Mesothelial cell of epicardium (in vitro differentiated cells): Measurements from ENCODE around the gene MAPRE3. TPM values are rescaled to one million over a fixed set of nuclear protein-coding genes. Genes with fewer than 3 reads are reported as not detected.

Experiments used
- DNase-seq, 2 experiments: peaks; one replicate each; pipeline ENCODE4 v3.0.0; 2021; ENCODE audit warnings: low spot score in 2 of 2; ENCODE audit not compliant: unreplicated experiment in 2 of 2
- H3K27ac Mint-ChIP-seq: 2 replicates; pipeline ENCODE4 v1.8.0; 2021; ENCODE audit warnings: mixed read lengths
- H3K27me3 Mint-ChIP-seq: 2 replicates; pipeline ENCODE4 v1.8.0; 2021; ENCODE audit warnings: low read depth, mixed read lengths
- H3K36me3 Mint-ChIP-seq: 2 replicates; pipeline ENCODE4 v1.8.0; 2021; ENCODE audit warnings: mixed read lengths
- H3K4me1 Mint-ChIP-seq: 2 replicates; pipeline ENCODE4 v1.8.0; 2021; ENCODE audit warnings: mixed read lengths
- H3K4me3 Mint-ChIP-seq: 2 replicates; pipeline ENCODE4 v1.8.0; 2021; ENCODE audit warnings: mild to moderate bottlenecking, moderate library complexity, mixed read lengths
- H3K9me3 Mint-ChIP-seq: 2 replicates; pipeline ENCODE4 v1.8.0; 2021; ENCODE audit warnings: mixed read lengths
- total RNA-seq: library from RNA; stranded (reverse); gene quantifications from 3 replicates; pipeline ENCODE4 v1.2.1, GENCODE V29; 2021
- TF ChIP-seq, protein P1 (sequence below): fragments of 200-600 bp; sonication (generic); IDR thresholded peaks from one replicate; pipeline ENCODE4 v1.5.0; 2021; ENCODE audit warnings: antibody characterized with exemption; ENCODE audit not compliant: unreplicated experiment

MAPRE3 gene
- total RNA-seq, 1 donor from 2014 or later: 14.8 TPM

DNA sequence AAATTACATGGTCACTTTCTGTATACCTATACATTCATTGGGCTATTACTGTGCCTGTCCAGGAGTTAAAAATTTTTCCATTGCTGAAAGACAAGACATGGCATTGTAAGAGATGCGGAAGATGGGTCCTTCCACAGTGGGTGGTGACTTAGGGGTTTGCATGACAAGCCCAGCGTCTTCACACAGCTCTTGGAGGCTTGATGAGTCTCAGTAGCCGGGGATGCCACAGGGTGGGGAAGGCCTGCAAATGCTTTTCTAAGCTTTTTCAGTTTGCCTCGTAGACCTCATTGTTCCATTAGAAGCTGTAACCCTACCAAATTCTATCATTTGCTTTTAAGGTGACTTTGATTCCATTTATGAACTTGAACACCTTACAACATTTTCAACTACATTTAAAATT is 18.1 kb upstream of the MAPRE3 start:
- TF ChIP-seq, protein P1, sequence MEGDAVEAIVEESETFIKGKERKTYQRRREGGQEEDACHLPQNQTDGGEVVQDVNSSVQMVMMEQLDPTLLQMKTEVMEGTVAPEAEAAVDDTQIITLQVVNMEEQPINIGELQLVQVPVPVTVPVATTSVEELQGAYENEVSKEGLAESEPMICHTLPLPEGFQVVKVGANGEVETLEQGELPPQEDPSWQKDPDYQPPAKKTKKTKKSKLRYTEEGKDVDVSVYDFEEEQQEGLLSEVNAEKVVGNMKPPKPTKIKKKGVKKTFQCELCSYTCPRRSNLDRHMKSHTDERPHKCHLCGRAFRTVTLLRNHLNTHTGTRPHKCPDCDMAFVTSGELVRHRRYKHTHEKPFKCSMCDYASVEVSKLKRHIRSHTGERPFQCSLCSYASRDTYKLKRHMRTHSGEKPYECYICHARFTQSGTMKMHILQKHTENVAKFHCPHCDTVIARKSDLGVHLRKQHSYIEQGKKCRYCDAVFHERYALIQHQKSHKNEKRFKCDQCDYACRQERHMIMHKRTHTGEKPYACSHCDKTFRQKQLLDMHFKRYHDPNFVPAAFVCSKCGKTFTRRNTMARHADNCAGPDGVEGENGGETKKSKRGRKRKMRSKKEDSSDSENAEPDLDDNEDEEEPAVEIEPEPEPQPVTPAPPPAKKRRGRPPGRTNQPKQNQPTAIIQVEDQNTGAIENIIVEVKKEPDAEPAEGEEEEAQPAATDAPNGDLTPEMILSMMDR: no peak
- Mint-ChIP-seq H3K4me3 (no peak overlapping the region), H3K27me3 (peaks cover 35% of the 10 kb centered on the region), H3K9me3 (no peaks in the 10 kb centered on the region), H3K4me1 (no peaks in the 10 kb centered on the region), H3K36me3 (no peaks in the 10 kb centered on the region), H3K27ac (no peak overlapping the region)
- DNase-seq: no peak

DNA sequence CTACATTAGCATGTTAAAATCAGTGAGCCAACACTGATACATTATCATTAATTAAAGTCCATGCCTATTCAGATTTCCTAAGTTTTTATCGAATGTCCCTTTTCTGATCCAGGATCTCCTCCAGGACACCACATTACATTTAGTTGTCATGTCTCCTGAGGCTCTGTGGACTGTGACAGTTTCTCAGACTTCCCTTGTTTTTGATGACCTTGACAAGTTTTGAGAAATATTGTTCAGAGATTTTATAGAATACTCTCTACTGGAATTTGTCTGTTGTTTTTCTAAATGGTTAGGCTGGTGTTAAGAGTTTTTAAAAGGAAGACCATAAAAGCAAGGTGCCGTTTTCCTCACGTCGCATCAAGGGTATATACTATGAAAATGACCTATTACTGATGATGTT is 16.3 kb upstream of the MAPRE3 start:
- no peak overlapping the region for H3K4me3 Mint-ChIP-seq
- H3K27me3 Mint-ChIP-seq: peaks cover 49% of the 10 kb centered on the region
- TF ChIP-seq, protein P1: no peak
- no peaks in the 10 kb centered on the region for H3K9me3 Mint-ChIP-seq
- no peaks in the 10 kb centered on the region for H3K36me3 Mint-ChIP-seq
- H3K27ac Mint-ChIP-seq: no peak overlapping the region
- no peaks in the 10 kb centered on the region for H3K4me1 Mint-ChIP-seq
- no peak for DNase-seq

DNA sequence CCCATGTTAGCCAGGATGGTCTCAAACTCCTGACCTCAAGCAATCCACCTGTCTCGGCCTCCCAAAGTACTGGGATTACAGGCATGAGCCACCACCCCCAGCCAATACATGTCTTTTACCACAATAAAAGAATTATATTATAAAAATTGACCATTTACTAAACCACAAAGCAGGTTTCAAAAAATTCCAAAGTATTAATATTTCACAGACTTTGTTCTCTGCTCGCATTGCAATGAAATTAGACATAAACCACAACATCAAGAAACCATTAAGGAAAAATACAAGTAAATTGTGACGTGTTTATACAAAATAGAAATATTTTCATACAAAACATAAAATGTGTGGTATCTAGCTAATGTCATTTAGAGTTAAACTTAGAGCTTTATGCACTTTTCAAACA is 13.4 kb upstream of the MAPRE3 start:
- Mint-ChIP-seq H3K27me3 (peaks cover 73% of the 10 kb centered on the region), H3K27ac (no peak overlapping the region), H3K9me3 (no peaks in the 10 kb centered on the region), H3K4me1 (peaks cover 2% of the 10 kb centered on the region), H3K36me3 (no peaks in the 10 kb centered on the region), H3K4me3 (no peak overlapping the region)
- TF ChIP-seq, protein P1: no peak
- no peak for DNase-seq

DNA sequence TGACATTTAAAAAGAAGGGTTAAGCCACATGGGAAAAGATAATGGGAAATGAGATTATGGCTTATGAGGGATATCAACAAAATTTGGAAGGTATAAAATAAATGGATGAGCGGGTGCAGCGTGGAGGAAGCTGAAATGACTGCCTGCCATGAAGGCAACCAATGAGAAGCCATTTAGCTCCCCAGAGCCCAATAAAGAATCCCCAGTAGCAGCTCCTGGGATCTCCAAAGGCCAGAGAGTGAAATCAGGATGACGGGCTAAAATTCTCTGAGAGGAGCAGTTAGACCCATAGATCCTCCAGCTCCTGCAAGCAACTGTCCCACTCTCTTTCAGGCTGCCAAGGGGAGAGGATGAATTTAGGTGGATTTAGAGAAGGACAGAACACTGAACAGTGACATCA is 12.9 kb upstream of the MAPRE3 start:
- H3K4me1 Mint-ChIP-seq: peaks cover 2% of the 10 kb centered on the region
- H3K27me3 Mint-ChIP-seq: peaks cover 70% of the 10 kb centered on the region
- no peak overlapping the region for H3K27ac Mint-ChIP-seq
- H3K4me3 Mint-ChIP-seq: no peak overlapping the region
- no peaks in the 10 kb centered on the region for H3K36me3 Mint-ChIP-seq
- TF ChIP-seq, protein P1: no peak
- no peaks in the 10 kb centered on the region for H3K9me3 Mint-ChIP-seq
- DNase-seq: no peak

DNA sequence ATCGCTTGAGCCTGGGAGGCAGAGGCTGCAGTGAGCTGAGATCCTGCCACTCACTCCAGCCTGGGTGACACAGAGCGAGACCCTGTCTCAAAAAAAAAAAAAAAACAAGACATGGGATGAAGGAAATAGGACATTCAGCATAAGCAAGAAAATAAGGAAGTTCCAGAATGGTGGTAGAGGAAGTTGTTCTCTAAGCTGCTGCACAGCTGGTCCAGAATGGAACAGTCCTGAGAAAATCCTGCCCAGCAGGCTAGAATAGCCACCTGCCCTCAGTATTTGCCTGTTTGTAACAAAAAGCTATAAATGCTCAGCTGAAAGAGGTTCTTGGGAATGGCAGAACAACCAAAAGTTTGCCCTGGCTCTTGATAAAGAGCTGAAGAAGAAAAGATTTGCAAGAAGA is 11.1 kb upstream of the MAPRE3 start:
- Mint-ChIP-seq H3K9me3 (no peaks in the 10 kb centered on the region), H3K27ac (no peak overlapping the region), H3K4me3 (no peak overlapping the region), H3K27me3 (peaks cover 64% of the 10 kb centered on the region), H3K36me3 (no peaks in the 10 kb centered on the region), H3K4me1 (peaks cover 2% of the 10 kb centered on the region)
- no peak for DNase-seq
- TF ChIP-seq, protein P1: no peak
